GM18858 (cell line): ENCODE results near the gene TSEN2.
"Not testable (repeated sequence)": the region's sequence is repeated elsewhere in the genome, so short reads cannot be mapped to it uniquely, and the experiment has no call there.

Experiments used
- ATAC-seq: cut with Tn5 transposase; IDR thresholded peaks from one replicate; pipeline ENCODE4 v1.9.1; 2021; ENCODE audit not compliant: unreplicated experiment

The TSEN2 gene

DNA sequence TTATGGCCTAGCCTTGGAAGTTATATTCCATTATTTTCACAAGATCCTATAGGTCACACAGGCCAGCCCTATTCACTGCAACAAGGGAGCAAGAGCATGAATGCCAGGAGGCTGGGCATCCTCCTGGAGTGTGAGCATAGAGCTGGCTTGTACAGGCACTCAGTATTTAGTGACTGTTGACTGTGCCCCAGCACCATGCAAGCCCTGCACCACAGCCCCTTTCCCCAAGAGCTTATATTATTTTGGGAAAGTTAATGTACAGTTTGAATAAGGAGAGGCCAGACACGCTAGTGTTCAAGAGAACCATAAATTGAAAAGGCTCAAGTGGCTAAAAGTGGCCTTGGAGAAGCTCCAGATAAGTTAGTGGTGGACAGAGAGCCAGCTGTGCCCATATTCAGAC lies 32.3 kb upstream of the TSEN2 start:
- ATAC-seq, result no peak

GRCh38 chr3:12452361-12453330 lies 31.6 kb upstream of the TSEN2 start:
- no peak for ATAC-seq

DNA sequence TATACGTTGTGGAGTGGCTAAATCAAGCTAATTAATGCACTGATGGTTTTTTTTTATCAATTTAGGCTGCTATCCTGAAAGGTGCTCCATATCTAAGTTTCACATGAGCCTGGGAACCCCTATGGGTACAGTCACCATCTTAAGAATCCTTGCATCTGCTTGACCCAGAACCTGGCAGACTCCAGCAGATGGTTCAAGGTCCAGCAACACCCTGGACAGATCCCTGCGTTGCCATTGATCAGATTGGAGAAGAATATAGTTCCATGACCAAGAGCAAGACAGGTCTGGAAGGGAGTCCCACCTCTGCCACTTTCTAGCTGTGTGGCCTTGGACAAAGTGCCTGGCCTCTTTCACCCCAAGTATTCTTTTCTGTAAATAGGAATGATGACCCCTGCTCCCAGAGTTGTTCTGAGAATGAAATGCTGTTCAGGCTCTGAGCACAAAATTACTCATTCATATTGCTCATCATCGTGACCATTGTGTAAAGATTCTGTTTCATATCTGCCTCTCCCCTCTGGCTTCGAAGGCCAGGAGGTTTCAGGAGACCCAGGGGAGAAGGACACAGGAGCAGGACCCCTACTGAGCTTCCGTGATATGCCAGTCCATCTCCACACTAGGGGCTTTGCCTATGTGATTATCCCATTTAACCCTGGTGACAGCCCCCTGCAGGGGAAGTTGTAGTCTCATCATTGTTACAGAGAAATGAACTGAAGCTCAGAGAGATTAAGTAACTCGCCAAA lies 30.0 kb upstream of the TSEN2 start:
- ATAC-seq, result no peak

DNA sequence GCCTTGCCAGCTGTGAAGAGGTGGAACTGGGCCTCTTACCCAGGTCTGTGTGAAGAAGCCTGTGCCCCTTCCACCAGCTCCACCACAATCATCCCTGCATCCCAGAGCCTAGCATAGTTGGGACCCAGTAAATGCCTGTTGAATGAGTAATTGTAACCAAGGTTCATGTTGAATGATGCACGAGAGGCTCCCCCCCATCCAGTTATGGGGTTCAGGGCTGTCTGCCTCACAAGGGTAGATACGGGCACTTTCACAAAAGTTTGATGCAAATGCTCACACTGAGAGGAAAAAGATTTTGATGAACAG lies 29.5 kb upstream of the TSEN2 start:
- no peak for ATAC-seq

GRCh38 chr3:12455740-12456139 lies 28.5 kb upstream of the TSEN2 start:
- ATAC-seq, result no peak

GRCh38 chr3:12456441-12456840 lies 27.8 kb upstream of the TSEN2 start:
- ATAC-seq, result no peak

DNA sequence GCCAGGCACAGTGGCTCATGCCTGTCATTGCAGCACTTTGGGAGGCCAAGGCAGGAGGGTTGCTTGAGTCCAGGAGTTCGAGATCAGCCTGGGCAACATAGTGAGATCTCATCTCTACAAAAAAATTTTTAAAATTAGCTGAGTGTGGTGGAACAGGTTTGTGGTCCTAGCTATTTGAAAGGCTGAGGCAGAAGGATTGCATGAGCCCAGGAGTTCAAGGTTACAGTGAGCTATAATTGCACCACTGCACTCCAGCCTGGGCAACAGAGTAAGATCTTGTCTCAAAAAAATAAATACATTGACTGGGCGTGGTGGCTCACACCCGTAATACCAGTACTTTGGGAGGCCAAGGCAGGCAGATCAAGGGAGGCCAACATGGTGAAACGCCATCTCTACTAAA lies 26.9 kb upstream of the TSEN2 start:
- ATAC-seq, result not testable (repeated sequence)

- no peak for ATAC-seq
These were observed 25.4 kb upstream of the TSEN2 start for GRCh38 chr3:12458901-12459300.

- ATAC-seq, result no peak
These were observed 24.2 kb upstream of the TSEN2 start for GRCh38 chr3:12460127-12460526.

DNA sequence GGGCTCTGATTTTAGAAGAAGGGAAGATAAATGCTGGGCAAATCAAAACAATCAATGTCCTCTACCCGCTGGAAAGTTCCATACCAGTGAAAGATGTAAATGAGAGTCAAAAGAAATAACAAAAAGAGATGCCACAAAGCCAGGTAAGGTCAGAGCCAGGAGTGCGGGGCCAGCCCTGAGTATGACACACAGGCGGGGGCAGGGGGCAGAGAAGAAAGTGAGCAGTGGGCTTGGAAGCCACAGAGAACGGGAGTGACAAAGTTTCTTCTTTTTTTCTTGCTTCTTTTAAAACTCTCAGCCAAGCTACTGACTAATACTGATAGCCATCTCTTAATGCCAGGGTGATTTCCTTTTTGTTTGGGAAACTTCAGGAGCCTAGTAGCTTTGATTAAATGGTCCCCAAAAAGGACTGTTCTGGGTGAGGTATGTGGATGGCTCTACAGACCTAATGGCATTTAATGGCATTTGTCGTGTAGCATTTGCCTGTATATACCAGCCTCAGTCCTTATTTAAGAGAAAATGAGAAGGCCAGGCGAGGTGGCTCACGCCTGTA lies 23.1 kb upstream of the TSEN2 start:
- ATAC-seq, result no peak

- ATAC-seq, result no peak
These were observed 21.9 kb upstream of the TSEN2 start for GRCh38 chr3:12462159-12462947.

DNA sequence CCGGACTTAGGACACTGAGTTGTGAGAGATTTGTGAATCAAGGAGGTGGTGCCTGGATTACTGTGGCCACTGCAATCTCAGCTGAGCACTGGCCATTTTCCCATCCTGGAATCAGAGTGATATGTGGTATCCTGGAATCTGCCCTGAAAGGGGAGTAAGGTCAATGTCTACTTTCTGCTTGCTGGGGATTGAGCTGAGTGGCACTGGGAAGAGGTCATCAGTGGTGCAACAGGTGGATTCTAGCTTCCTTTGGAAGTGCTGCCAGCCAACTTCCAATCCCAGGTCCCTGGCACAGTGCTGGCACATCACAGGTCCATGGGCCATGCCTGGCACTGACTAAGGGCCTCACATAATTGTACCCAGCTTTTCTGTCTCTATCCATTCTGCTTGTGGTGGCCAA lies 20.6 kb upstream of the TSEN2 start:
- no peak for ATAC-seq

DNA sequence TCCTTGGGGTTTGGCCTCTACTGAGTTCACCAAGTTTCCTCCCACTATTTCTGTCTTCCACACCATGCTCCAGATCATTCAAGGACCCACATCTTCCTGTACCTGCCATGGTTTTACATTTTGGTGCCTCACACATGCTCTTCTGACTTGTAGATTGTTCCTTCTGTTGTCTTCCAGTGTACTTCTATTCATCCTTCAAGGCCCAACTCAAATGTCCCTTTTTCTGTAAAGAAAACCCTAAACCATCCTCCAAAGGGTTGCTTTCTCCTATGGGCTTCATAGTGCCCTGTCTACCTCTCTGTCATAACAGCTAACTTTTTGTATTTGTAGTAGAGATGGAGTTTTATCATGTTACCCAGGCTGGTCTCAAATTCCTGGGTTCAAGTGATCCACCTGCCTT lies 20.1 kb upstream of the TSEN2 start:
- no peak for ATAC-seq

DNA sequence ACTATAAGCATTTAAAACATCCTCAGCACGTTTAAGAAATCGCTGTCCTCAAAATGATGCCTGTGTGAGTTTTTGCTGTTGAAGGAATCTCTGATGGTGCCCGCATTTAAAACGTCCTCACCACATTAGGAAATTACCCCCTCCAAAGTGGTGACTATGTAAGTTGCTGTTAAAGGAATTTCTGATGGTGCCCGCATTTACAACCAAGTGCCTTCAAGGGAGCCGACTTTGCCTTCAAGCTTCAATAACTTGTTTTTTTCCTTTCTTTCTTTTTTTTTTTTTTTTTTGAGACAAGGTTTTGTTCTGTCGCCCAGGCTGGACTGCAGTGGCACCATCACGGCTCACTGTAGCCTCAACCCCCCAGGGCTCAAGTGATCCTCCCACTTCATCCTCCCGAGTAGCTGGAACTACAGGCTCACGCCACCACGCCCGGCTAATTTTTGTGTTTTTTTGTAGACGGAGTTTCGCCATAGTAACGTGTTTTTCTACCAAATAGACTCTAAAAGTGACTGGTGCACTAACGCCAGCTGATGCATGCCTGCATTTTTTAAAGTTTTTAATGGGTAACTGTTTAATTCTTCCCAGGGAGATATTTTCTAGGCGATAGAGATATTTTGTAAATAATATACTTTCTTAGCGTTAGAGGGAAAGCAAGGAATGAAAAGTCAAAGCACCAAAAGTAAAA lies 19.0 kb upstream of the TSEN2 start:
- no peak for ATAC-seq

DNA sequence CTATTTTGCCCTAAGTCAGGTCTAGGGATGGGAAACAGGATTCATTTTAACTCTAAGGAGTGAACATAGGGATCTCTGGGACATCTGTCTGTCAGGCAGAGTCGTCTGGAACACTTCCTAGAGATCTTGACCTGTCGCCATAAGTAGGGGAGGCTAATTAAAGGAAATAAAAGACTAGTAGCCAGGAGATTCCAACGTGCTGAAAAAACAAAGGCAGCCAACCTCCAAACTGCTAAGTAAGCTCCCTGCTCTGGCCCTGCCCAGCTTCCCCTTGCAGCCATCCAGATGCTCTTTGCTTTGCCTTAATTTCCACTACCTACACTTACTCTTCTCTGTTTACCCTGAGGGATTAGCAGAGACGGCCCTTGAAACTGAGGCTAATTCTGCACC lies 18.4 kb upstream of the TSEN2 start:
- ATAC-seq, result no peak

GRCh38 chr3:12467746-12468145 lies 16.5 kb upstream of the TSEN2 start:
- ATAC-seq, result no peak

DNA sequence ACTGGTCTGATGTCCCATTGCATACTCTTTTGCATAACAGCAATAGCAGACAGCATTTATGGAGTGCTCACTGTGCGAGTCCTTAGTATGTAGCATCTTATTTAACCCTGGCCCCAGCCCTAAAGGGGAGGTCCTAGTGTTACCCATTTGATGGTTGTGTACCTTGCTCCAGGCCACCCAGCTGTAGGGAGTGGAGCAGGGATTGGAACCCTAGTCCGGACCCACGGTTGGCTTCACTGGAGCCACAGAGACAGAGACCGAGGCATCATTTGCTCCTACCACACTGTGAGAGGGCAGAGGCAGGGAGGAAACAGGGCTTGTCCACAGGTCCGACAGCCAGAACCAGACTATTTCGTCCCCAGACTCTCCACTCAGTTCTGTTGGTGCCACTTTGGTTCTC lies 16.0 kb upstream of the TSEN2 start:
- ATAC-seq, result no peak

- no peak for ATAC-seq
These were observed 15.5 kb upstream of the TSEN2 start for GRCh38 chr3:12468757-12469156.

GRCh38 chr3:12469222-12469621 lies 15.1 kb upstream of the TSEN2 start:
- not testable (repeated sequence) for ATAC-seq

- ATAC-seq, result no peak
These were observed 14.2 kb upstream of the TSEN2 start for GRCh38 chr3:12470111-12470510.

DNA sequence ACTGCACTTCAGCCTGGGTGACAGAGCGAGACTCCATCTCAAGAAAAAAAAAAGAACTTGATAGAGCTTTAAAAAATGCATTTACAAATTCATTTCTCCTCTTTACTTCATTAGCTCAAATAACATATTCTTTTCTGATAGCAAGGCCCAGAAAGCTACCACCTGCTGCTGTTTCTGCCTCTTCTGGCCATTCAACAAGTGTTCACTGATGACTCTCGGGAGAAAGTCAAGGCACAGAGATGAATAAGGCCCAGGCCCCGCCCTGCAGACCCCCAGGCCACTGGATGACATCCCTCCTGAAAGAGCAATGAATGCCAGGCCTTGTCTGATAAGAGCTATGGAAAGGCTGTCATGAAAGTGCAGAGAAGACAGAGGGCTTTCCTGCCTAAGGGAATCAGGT lies 13.6 kb upstream of the TSEN2 start:
- ATAC-seq, result no peak
